Panc1 (cell line): Measurements from ENCODE around the gene FHIT. TPM values are rescaled to one million over a fixed set of nuclear protein-coding genes. Genes with fewer than 3 reads are reported as not detected.

ENCODE experiments used
- ATAC-seq: fragments of 200-7000 bp; cut with Tn5 transposase; 2 replicates; pipeline ENCODE4 v1.9.1; 2020; ENCODE audit warnings: mild to moderate bottlenecking, moderate library complexity
- BruUV-seq: library from RNA; stranded (reverse); fragments of 400-500 nt; replicated peaks from 2 replicates; lab custom pipeline; 2021; lab: Mats Ljungman, UMichigan
- CTCF ChIA-PET: fragments of 300-600 bp; sonication (Branson Sonifier 250); formaldehyde crosslinking; loops from one replicate; lab custom pipeline; 2022; ENCODE audit warnings: antibody characterized with exemption; lab: Charles Lee
- POLR2A ChIA-PET: fragments of 300-600 bp; sonication (Branson Sonifier 250); formaldehyde crosslinking; loops from one replicate; lab custom pipeline; 2022; ENCODE audit warnings: antibody characterized with exemption; lab: Charles Lee
- DNase-seq: peaks from one replicate; pipeline ENCODE4 v3.0.0-alpha.2; 2010; ENCODE audit warnings: low read depth, low spot score
- H3K27ac ChIP-seq: 2 replicates; pipeline ENCODE4 v1.5.1; 2011; ENCODE audit warnings: mild to moderate bottlenecking, low read length, inconsistent platforms
- H3K27me3 ChIP-seq: fragments of 200-500 bp; sonication (Bioruptor generic); 2 replicates; pipeline ENCODE4 v1.6.0; 2014; ENCODE audit warnings: low read length, inconsistent platforms; ENCODE audit not compliant: control insufficient read depth, insufficient read depth
- H3K36me3 ChIP-seq: fragments of 200-500 bp; sonication (Bioruptor generic); 2 replicates; pipeline ENCODE4 v1.5.1; 2014; ENCODE audit warnings: inconsistent platforms, mild to moderate bottlenecking, low read length, moderate library complexity; ENCODE audit not compliant: control insufficient read depth, insufficient read depth
- H3K4me1 ChIP-seq: 2 replicates; pipeline ENCODE4 v1.5.1; 2011; ENCODE audit warnings: inconsistent platforms, mild to moderate bottlenecking, low read length, moderate library complexity; ENCODE audit not compliant: control insufficient read depth, insufficient read depth
- H3K4me3 ChIP-seq, 2 experiments: 2 replicates each; pipeline ENCODE4 v1.5.1; 2011 to 2012; ENCODE audit warnings: low read depth in 2 of 2, low read length in 2 of 2, mild to moderate bottlenecking in 2 of 2, inconsistent platforms in 1 of 2, moderate library complexity in 1 of 2
- H3K9me3 ChIP-seq: fragments of 200-500 bp; sonication (Bioruptor generic); 2 replicates; pipeline ENCODE4 v1.5.1; 2014; ENCODE audit warnings: low read depth, mild to moderate bottlenecking, inconsistent platforms, low read length, moderate library complexity; ENCODE audit not compliant: control insufficient read depth, insufficient read depth
- CTCF ChIP-seq: fragments of 450-650 bp; IDR thresholded peaks from 2 replicates; pipeline ENCODE4 v1.5.1; 2017; ENCODE audit warnings: mild to moderate bottlenecking
- POLR2AphosphoS5 ChIP-seq: IDR thresholded peaks from 2 replicates; pipeline ENCODE4 v1.6.1; 2012; ENCODE audit warnings: mild to moderate bottlenecking, low read depth, low read length, moderate library complexity
- REST ChIP-seq, 2 experiments: IDR thresholded peaks; 2 replicates each; pipeline ENCODE4 v1.6.1; 2011 to 2012; ENCODE audit warnings: low read depth in 2 of 2, control low read depth in 1 of 2, low read length in 1 of 2, mild to moderate bottlenecking in 1 of 2, moderate library complexity in 1 of 2; ENCODE audit not compliant: insufficient read depth in 1 of 2
- SIN3A ChIP-seq: IDR thresholded peaks from 2 replicates; pipeline ENCODE4 v1.6.1; 2012; ENCODE audit warnings: low read depth, mild to moderate bottlenecking, low read length, moderate library complexity, borderline replicate concordance; ENCODE audit not compliant: insufficient read depth
- TCF7L2 ChIP-seq: IDR thresholded peaks from 2 replicates; pipeline ENCODE4 v1.6.1; 2011; ENCODE audit warnings: mild to moderate bottlenecking, low read depth, low read length, inconsistent platforms
- in situ Hi-C: cut with HindIII; loops from 2 replicates; pipeline ENCODE4 v1.10.0; 2016; ENCODE audit warnings: low sequenced_read_pairs, low pct_unique_long_range_greater_than_20kb
- intact Hi-C: fragments of 100-400 bp; cut with micrococcal nuclease; formaldehyde crosslinking; loops from one replicate; pipeline ENCODE4 v1.10.0; 2022; ENCODE audit not compliant: unreplicated experiment
- total RNA-seq: library from RNA; stranded (reverse); gene quantifications from one replicate; pipeline ENCODE4 v1.2.1, GENCODE V29; 2021; ENCODE audit not compliant: unreplicated experiment

FHIT gene
- total RNA-seq, 1 experiment from 2014 or later, result 2.2 TPM

- DNase-seq (no peak), ATAC-seq (no peak)
- H3K4me3 ChIP-seq, result no peak overlapping the region
- H3K9me3 ChIP-seq, result no peaks in the 10 kb centered on the region
- CTCF ChIA-PET, result interaction anchor here (0.5 to 0.6 kb wide), 2 partner anchors 60 to 298 kb away, joined by 3 to 10 read pairs; no protein-coding TSS in a partner anchor
- TF ChIP-seq TCF7L2 (no peak), CTCF (no peak), REST (IDR thresholded peaks at IDR 0.05; ENCODE audit: insufficient read depth in 1 of 2, low read depth in 2 of 2, low read length in 1 of 2) (no peak), SIN3A (no peak), POLR2AphosphoS5 (no peak)
- no TSS peak for BruUV-seq
- H3K36me3 ChIP-seq, result no peaks in the 10 kb centered on the region
- in situ Hi-C loops, result no loop called here
- intact Hi-C loops, result no loop called here
- no peaks in the 10 kb centered on the region for H3K4me1 ChIP-seq
- POLR2A ChIA-PET, result no interaction called here
- no peaks in the 10 kb centered on the region for H3K27me3 ChIP-seq
- H3K27ac ChIP-seq, result no peak overlapping the region
Measured at GRCh38 chr3:60650171-60650570, 601.1 kb downstream of the FHIT start.

- no peak overlapping the region for H3K27ac ChIP-seq
- TF ChIP-seq CTCF, result no peak
- no peak for TF ChIP-seq SIN3A
- TF ChIP-seq REST (IDR thresholded peaks at IDR 0.05; ENCODE audit: insufficient read depth in 1 of 2, low read depth in 2 of 2, low read length in 1 of 2), result no peak
- TF ChIP-seq TCF7L2, result no peak
- no peak for TF ChIP-seq POLR2AphosphoS5
- H3K4me1 ChIP-seq, result no peaks in the 10 kb centered on the region
- H3K9me3 ChIP-seq, result no peaks in the 10 kb centered on the region
- DNase-seq (no peak), ATAC-seq (no peak)
- in situ Hi-C loops (no loop called here), intact Hi-C loops (no loop called here)
- ChIA-PET CTCF (no interaction called here), POLR2A (no interaction called here)
- no TSS peak for BruUV-seq
- no peak overlapping the region for H3K4me3 ChIP-seq
- H3K27me3 ChIP-seq, result no peaks in the 10 kb centered on the region
- H3K36me3 ChIP-seq, result no peaks in the 10 kb centered on the region
Measured at GRCh38 chr3:60645801-60646200, 605.5 kb downstream of the FHIT start.
